Endometrial microvascular endothelial cells (primary cell): ENCODE data around the gene TIMP2. TPM values are rescaled to one million over a fixed set of nuclear protein-coding genes. Genes with fewer than 3 reads are reported as not detected.

Experiments used
- in situ Hi-C: cut with HindIII; loops from 2 replicates; pipeline ENCODE4 v1.10.0; 2017; ENCODE audit warnings: low sequenced_read_pairs, low pct_unique_long_range_greater_than_20kb; ENCODE audit errors: inconsistent ontology term
- total RNA-seq: library from RNA; depleted of rRNA; stranded (reverse); fragments of >200 nt; gene quantifications from one replicate; pipeline ENCODE4 v1.2.3, GENCODE V29; 2015; ENCODE audit errors: inconsistent ontology term

Gene TIMP2
- total RNA-seq, 1 donor from 2014 or later, result 104 TPM

GRCh38 chr17:78857266-78857665 lies 67.9 kb downstream of the TIMP2 start:
- in situ Hi-C loops, result no loop called here

- in situ Hi-C loops, result no loop called here
Measured at GRCh38 chr17:78855561-78856165, 69.5 kb downstream of the TIMP2 start.

- in situ Hi-C loops, result no loop called here
Measured at GRCh38 chr17:78854508-78854907, 70.7 kb downstream of the TIMP2 start.

- in situ Hi-C loops, result no loop called here
Measured at GRCh38 chr17:78853926-78854394, 71.2 kb downstream of the TIMP2 start.

- in situ Hi-C loops, result no loop called here
Measured at GRCh38 chr17:78852709-78853121, 72.5 kb downstream of the TIMP2 start.

GRCh38 chr17:78849026-78849425 lies 76.2 kb downstream of the TIMP2 start:
- in situ Hi-C loops, result loop anchor here (25.0 kb wide), 1 partner anchor 138 kb away; the partner anchor contains the start of gene LGALS3BP

- in situ Hi-C loops, result loop anchor here (25.0 kb wide), 1 partner anchor 140 kb away; the partner anchor contains the start of gene LGALS3BP
Measured at GRCh38 chr17:78847052-78847451, 78.1 kb downstream of the TIMP2 start.

GRCh38 chr17:78844301-78845005 lies 80.7 kb downstream of the TIMP2 start:
- in situ Hi-C loops, result loop anchor here (25.0 kb wide), 1 partner anchor 143 kb away; the partner anchor contains the start of gene LGALS3BP

- in situ Hi-C loops, result loop anchor here (25.0 kb wide), 1 partner anchor 144 kb away; the partner anchor contains the start of gene LGALS3BP
Measured at GRCh38 chr17:78842881-78843565, 82.2 kb downstream of the TIMP2 start.

GRCh38 chr17:78840780-78841611 lies 84.2 kb downstream of the TIMP2 start, which contains the start of gene USP36:
Gene USP36 (minus strand): TSS chr17:78840814. CDS start chr17:78836363, 4,451 bp downstream.
- in situ Hi-C loops, result loop anchor here (25.0 kb wide), 1 partner anchor 146 kb away; the partner anchor contains the start of gene LGALS3BP

- in situ Hi-C loops, result loop anchor here (25.0 kb wide), 1 partner anchor 147 kb away; the partner anchor contains the start of gene LGALS3BP
Measured at GRCh38 chr17:78840530-78840779, 84.7 kb downstream of the TIMP2 start.

GRCh38 chr17:78839762-78840529 lies 85.2 kb downstream of the TIMP2 start:
- in situ Hi-C loops, result loop anchor here (25.0 kb wide), 1 partner anchor 147 kb away; the partner anchor contains the start of gene LGALS3BP

- in situ Hi-C loops, result loop anchor here (25.0 kb wide), 1 partner anchor 148 kb away; the partner anchor contains the start of gene LGALS3BP
Measured at GRCh38 chr17:78839235-78839761, 85.9 kb downstream of the TIMP2 start.

GRCh38 chr17:78838574-78839005 lies 86.6 kb downstream of the TIMP2 start:
- in situ Hi-C loops, result loop anchor here (25.0 kb wide), 1 partner anchor 149 kb away; the partner anchor contains the start of gene LGALS3BP

GRCh38 chr17:78836420-78837021 lies 88.7 kb downstream of the TIMP2 start:
- in situ Hi-C loops, result loop anchor here (25.0 kb wide), 1 partner anchor 151 kb away; the partner anchor contains the start of gene LGALS3BP

- in situ Hi-C loops, result loop anchor here (25.0 kb wide), 1 partner anchor 153 kb away; the partner anchor contains the start of gene LGALS3BP
Measured at GRCh38 chr17:78834571-78834970, 90.6 kb downstream of the TIMP2 start.

- in situ Hi-C loops, result loop anchor here (25.0 kb wide), 1 partner anchor 155 kb away; the partner anchor contains the start of gene LGALS3BP
Measured at GRCh38 chr17:78832541-78832810, 92.7 kb downstream of the TIMP2 start.
